ENCODE results near the gene ADCY5.

DNA sequence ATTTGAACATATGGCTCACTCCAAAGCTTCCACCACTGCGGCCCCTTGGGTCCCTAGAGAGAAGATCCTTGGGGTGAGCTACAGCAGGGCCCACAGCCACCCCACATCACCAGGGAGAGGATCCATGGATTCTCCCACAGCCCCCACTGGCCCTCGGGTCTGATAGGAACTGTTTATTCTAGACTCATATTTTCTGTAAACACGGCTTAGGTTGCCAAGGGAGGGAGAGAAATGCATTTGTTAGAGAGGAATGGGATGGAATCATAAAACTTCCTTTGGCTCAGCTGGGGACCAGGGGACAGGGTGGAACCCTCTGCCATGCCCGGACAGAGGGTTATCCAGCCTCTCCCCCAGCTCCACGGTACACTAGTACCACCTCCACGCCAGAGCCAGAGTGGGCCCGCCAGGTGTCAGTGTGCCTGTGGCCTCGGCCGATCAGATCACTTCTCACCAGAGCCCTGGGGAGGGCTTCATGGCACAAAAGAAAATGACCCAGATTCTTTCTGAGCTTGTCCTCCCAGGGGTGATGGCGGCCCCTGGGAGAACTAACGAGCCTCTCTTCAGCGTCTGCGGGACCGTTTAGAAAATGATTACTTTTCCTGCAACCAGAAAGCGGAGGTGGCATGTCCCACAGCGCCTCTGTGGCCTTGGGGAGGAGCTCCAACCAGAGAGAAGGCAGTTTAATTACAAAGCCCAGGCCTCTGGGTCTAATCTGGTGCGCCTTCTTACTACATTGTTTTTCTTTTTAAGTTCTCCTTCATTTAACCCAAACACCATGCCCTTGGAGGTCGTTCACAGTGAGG lies 33.7 kb downstream of the ADCY5 start:
- no peak for TF ChIP-seq CTCF (IDR thresholded peaks at IDR 0.05 in 8 of 11, conservative IDR thresholded peaks at IDR 0.05 in 3 of 11)
- no peak for TF ChIP-seq POLR2A (IDR thresholded peaks at IDR 0.05)

All from spleen (tissue), 7 donors.